GM21515 (cell line): Measurements from ENCODE around the gene EPHX1.
"Not testable (repeated sequence)": the region's sequence is repeated elsewhere in the genome, so short reads cannot be mapped to it uniquely, and the experiment has no call there.

Experiments
- ATAC-seq: cut with Tn5 transposase; IDR thresholded peaks from one replicate; pipeline ENCODE4 v1.9.1; 2021; ENCODE audit not compliant: unreplicated experiment

Gene EPHX1

DNA sequence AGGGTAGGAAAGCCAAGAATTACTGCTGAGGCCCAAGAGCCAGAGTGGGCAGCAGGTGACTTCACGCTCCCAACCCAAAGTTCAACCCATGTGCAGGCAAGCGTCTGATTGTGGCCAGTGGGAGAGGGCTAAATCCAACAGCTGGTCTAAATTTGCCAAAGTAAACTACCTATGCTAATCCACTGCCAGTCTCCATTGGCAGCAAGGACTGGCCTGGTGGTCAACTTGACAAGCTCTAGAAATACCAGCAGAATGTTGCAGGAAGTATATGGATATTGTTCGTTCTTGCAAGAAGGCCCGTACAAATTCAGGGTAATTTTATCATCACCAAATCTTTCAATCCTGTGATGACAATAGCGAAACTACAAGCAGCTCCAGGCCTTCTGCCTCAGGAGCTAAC, 70.7 kb downstream of the EPHX1 start:
- ATAC-seq, result no peak

DNA sequence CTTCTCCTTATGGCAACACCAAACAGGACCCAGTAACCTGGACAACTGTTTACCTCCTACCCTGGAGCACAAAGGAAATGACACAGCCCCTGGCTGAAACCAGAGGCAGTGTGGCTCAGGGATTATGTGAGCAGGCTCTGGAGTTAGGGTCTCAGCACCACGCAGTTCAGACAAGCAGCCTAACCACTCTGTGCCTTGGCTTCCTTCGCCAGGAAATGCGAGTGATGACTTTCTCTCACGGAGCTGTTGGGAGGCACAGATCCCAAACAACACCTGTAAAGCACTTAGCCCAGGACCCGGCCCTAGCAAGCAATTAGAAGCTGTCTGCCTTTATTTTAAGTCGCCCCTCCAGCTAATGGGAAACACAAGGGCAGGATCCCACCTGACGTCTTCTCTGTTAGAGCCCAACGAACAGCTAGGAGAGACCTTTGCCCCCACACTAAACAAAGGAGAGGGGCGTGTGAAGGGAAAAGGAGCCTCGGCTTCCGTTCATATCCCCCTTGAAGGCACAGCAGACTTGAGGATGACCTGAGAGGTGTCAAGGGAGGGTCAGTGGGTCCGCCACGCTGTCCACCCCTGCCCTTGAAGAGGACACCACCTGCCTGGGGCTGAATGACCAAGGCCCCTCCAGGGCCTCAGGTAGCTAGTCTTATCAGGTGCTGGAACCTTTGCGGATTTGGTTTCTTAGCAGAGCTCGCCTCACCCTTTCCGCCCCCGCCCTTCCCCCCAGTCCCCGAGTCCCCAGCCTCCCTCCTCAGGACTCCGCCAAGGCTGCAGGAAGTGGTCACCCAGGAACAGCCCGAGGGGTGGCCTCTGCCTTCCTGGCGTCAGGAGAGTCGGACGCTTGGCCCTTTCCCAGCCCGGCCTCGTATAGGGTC, 71.4 kb downstream of the EPHX1 start:
- peak; percentile 26 for ATAC-seq

DNA sequence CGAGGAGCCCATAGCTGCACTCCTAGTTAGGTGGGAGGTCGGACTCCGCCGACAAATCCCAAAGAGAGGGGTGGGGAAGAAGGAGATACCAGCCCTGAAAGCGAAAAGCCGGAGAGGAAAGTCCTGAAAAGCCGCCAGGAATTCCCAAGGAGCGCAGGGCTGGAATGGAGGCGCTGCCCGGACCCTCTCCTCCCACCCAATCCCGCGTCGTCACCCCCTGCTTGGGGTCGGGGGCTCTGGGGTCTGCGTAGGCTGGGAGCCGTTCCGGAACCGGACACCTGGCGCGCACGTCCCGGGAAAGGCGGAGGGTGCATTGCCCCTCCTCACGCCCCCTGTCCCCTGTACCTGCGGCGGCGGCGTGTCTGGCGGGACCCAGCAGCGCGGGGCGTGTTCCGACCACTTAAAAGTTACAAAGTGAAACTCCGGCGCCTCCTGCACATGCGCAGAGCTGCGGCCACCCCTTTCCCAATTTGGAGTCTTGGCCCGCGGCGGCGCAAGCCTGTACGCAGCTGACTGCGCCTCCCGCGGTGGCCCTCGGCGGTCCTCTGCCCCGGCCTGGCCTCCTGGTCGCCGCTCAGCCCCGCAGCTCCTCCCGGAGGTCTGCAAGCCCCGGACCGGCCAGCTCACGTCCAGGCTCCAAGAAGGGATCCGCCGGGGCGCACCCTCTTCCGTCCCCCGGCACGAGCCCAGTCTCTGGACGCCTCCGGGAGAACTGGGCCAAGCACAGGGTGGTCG, 72.2 kb downstream of the EPHX1 start, which contains the start of gene TMEM63A:
TSS of gene TMEM63A (minus strand) at position 422 of the 735 bp plus-strand sequence. CDS start 4,800 bp downstream, outside the sequence.
- peak; percentile 74 for ATAC-seq

DNA sequence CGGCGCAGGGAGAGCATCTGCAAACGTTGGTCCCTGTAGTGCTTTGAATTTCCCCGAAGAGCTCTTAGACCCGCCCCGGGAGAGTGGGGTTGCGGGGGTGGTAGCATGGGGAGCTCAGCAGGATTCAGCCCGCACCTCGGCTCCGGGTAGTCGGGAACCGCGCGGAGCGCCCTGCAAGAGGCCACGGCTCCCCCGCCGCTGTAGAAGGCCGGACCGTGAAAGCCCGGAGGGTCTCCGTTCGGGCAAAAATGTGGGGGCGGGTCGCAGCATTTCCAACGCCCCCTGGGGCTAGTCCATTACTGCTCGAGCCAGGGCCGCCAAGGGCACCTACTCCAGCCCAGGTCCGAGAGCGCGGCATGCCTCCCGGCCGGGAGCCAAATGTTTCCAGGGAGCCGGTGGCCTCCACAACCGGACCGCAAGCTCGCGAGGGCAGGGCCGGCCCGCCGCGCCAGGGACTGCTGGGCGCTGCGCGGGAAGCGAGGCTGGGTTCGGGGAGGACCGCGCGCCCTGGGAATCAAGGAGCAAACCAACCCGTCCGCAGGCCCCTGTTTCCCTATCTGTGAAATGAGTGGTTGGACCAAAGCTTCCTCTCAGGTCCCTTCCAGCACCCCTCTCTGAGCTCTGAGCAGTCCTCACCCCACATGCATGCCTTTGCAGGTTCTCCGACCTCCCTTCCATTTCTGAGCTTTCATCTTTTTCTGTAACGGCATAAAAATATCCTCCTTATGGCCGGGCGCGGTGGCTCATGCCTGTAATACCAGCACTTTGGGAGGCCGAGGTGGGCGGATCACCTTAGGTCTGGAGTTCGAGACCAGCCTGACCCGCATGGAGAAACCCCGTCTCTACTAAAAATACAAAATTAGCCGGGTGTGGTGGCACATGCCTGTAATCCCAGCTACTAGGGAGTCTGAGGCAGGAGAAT, 73.0 kb downstream of the EPHX1 start:
- peak; percentile 26 for ATAC-seq

DNA sequence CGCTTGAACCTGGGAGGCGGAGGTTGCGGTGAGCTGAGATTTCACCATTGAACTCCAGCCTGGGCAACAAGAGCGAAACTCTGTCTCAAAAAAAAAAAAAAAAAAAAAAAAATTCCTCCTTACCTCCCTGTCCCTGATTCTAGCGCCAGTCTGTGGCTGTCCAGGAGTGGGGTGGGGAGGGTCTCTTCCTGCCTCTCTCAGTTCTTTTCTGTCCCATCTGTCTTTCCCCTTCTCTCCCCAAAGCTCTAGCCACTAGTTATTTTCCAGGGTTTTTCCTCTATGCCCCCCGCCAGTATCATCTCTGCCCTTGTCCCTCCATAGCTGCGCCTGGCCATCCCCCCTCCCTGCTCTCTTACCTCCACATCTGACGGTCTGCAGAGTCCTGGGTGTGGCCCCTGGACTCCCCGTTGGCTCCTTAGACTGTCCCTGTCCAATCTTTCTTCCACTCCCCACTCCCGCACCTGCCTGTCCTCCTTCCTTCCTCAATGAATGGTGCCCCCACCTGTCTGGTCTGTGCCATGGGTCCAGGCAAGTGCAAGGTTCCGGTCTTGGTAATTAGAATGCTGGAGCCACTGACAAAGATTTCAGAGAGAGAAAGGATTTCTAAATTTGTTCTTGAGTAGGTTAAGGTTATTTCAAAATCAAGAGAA, 73.8 kb downstream of the EPHX1 start:
- ATAC-seq, result no peak

DNA sequence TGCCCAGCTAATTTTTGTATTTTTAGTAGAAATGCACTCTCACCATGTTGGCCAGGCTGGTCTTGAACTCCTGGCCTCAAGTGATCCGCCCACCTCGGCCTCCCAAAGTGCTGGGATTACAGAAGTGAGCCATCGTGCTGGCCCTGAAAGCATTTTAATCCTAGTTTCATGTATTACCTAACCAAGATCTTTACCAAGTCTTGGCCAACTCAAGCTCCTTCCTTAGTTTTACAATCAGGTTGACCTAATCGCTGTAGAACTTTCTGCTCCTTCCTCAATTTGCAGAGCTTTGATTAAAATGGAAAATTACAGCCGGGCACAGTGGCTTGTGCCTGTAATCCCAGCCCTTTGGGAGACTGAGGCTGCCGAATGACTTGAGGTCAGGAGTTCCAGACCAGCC, 75.4 kb downstream of the EPHX1 start:
- ATAC-seq, result no peak

DNA sequence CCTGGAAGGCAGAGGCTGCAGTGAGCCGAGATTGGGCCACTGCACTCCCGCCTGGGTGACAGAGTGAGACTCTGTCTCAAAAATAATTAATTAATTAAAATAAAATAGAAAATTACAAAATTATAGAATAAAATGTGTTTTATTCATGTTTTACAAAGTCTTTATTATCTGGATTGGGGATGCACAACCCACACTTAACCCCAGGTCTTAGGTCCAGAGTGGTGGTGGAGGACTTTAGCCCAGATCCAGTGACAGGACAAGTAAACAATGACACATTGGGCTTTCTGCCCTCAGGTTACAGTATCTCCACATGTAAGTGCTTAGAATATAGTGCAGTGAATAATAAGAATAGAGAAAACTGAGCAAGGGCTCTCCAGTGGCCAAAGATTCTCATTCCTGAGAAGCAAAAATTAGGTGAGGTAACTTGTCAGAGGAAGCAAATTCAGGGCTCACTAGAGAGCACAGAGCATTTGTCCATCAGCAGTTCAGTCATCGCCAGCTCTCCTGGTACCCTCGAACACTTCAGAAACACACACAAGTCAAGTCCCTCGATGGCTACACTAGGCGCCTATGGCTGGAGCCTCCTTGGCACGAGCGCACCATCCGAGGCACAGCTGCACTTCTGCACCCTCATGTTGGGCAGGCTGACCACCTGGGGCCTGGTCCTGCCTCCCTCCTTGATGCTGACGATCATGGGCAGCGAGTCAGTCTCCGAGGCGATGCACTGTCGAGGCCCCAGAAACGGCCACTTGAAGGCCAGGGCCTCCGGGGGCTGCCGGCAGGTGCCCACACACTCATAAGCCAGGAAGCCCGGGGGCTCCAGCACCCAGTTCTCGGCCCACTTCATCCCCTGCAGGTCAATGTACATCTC, 76.5 kb downstream of the EPHX1 start:
- ATAC-seq, result no peak

DNA sequence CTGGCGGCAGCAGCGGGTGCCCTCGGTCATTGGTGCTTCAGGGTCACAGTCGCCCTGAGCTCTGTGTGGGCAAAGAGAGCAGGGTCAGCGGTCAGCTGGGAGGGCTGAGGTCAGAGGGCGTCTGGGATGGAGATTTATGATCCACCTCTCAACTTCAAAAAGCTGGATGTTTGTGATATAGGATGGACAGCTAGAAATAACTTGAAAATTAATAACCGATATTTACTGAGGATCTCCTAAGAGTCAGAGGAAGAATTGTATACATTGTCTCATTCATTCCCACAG, 77.0 kb downstream of the EPHX1 start:
- ATAC-seq, result no peak

DNA sequence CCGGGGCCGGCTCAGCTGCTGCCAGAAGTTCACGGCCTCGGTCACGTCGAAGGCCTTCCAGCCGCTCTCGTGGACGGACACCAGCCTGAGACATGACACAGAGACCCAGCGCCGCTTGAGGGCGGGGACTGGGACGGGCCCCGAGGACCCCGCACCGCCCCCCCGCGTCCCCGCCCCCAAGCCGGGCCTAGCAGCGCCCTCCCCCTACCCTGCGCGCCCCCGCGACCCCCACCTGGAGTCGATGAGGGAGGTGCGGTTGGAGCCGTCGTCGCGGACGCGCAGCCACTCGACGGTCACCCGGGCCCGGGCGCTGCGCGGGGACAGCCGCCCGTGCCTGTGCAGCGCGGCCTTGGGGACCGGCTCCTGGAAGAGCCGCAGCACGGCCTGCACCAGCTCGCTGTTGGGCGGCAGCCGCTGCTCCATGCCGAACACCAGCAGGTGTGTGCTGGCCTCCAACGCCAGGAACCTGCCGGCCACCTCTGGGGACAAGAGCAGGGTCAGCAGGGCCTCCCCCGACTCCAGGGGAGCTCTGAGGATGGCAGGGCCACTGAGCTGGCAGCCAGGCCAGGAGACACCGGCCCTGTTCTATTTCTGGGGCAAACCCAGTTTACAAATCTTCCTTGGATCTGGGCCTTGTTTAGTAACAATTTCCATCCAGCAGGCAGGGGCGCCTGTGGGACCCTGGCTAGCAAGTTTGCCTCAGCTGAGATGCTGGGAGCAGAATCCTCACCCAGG, 77.8 kb downstream of the EPHX1 start:
- not testable (repeated sequence) for ATAC-seq

DNA sequence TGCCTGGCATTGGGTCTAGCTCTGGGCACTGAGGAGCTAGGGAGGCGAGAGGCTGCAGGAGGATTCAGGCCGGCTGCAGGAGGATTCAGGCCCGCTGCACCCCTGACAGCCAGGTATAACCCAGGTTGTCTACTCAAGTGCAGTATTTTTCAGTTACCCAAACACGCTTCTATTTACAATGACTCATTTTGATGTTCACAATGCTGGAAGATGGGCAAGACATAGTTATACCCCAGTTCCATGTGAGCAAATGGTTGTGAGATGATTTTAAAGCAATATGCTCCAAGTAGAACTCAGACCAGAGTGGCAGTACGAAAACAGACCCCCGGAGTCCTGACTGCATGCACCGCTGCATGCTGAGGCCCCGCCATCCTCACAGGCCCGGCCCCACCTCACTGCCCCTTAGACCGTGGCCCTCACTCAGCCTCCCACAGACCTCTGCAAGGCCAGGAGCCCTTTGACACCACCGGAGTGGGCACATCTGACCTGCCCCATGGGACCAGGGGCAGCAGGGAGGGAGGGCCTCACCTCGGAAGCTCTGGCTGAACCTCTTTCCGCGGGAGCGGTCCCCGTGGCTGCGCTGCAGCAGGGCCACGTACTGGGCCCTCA, 78.5 kb downstream of the EPHX1 start:
- no peak for ATAC-seq

DNA sequence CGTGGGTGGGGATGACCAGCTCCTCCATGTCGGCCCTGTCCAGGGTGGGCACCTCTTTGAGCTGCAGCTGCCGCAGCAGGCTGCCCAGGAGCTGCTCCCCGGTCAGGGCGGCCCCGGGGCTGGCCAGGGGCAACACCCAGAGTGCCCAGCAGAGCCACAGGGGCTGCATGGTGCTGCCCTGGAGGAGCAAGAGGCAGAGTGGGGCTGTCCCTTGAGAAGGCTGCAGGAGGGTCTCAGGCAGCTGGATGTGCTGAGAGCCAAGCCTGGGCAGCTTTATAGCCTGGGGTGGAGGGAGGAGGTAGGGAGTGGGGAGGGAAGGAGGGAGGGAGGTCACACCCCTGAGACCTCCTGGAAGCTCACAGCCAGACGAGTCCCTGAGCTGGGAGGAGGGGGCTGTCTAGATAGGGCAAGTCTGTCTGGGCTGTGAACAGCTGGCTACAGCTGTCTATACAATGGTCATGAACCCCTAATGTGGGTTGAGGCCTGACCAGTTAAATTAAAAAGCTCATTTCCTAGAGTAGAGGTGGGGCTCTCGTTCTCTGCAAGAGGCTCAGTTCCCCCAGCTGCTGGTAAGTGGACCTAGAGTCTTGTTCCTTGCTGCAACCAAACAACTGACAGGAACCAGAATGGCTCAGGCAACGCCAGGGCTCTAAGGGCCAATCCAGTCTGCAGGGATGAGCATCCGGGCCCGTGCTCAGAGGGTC, 79.1 kb downstream of the EPHX1 start, which contains the start of gene LEFTY1:
TSS of gene LEFTY1 (minus strand) at position 249 of the 704 bp plus-strand sequence. CDS start at position 169, 80 bp downstream.
- no peak for ATAC-seq

DNA sequence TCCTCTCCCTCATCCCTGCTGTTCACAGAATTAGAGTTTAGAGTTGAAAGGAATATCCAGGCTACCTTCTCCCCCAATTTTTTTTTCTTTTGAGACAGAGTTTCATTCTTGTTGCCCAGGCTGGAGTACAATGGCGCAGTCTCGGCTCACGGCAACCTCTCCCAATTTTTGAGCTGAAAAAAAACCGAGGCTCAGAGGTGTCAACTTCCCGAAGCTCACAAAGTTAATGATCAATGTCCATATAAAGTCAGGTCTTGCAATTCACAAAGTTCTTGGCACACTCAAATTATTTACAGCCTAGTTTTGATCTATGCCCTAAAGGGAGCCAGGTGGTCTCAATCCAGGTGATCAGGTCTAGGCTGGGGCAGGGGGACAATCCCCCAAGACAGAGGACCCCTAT, 79.8 kb downstream of the EPHX1 start:
- no peak for ATAC-seq

DNA sequence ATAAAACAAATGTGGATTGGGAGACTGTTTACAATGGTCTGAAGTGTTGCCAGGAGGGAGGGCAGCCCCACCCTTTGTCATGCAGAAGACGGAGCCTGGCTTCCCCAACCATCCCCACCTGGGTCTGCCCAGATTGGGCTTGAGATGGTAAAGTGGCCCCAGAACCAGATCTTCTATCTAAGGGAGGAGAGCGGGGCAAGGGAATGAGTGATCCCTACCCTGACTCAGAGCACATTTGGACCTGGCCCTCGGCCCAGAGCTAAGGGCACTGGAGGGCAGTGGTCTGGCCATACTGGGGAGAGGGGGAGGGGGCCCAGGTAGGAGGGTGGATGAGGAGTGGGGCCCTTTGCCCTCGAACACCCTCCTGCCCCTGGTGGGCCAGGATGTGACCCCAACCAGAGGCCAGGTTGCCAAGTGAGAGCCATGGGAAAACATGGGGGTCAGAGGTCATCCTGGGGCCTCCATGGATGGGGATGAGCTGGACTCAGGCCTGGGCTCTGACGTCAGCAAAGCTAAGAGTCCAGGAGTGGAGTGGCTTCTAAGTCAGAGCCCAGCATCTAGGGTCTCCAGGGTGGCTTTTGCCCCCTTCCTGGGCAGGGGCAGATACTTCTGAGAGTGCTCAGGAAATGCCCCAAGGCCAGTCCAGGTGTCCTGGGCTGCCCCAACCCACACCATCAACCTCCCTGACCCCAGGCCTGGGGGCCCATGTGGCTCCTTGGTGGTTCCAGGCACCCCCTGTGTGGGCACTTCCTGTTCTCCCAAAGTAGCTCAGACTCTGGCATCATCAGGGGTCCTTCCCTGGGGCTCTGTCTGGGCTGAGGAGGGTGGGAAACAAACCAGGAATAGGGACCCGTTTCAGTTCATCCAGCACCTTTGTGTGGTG, 80.7 kb downstream of the EPHX1 start:
- ATAC-seq, result no peak

DNA sequence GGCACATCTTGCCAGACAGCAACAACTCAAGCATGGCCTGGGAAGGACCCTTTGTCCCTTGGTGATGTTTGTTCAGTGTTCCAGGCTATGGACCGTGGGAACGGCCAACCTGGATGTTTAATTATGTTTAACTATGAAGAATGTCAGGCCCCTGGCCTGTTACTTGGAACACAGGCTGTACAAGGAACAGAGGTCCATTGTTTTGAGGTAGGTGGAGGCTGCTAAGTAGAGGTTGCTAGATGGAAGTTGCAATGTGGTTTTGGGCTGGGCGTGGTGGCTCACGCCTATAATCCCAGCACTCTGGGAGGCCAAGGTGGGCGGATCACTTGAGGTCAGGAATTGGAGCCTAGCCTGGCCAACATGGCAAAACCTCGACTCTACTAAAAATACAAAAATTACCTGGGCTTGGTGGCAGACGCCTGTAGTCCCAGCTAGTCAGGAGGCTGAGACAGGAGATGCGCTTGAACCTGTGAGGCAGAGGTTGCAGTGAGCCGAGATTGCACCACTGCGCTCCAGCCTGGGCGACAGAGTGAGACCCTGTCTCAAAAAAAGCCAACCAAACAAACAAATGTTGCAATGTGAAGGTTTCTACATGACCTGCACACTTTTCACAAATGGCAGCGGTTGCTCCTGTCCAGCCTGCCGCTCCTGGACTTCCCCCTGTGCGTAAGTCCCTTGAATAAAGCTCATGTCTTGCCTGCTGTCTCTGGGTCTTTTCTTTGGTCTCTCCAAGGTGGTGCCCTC, 81.5 kb downstream of the EPHX1 start:
- no peak for ATAC-seq

DNA sequence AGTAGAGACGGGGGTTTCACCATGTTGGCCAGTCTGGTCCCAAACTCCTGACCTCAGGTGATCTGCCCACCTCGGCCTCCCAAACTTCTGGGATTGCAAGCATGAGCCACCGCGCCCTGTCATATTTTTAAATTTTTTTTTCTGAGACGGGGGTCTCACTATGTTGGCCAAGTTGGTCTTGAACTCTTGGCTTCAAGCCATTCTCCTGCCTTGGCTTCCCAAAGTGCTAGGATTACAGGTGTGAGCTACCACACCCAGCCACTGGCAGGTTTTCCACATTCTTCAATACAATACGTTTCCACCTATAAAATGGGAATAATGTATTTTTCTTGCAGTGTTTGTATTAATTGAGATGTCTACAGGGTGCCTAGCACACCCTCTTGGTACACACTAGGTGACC, 82.4 kb downstream of the EPHX1 start:
- no peak for ATAC-seq
